GM12865 (cell line): ENCODE data around the gene CHAMP1.

Experiments
- DNase-seq: peaks from one replicate; pipeline ENCODE4 v3.0.0; 2010; ENCODE audit warnings: low read depth
- H3K4me3 ChIP-seq: 2 replicates; pipeline ENCODE4 v1.5.1; 2011; ENCODE audit warnings: mild to moderate bottlenecking, low read depth, low read length, control low read depth
- CTCF ChIP-seq: IDR thresholded peaks from 2 replicates; pipeline ENCODE4 v1.5.1; 2011; ENCODE audit warnings: low read length, control low read depth, low read depth, inconsistent platforms; ENCODE audit not compliant: insufficient read depth; ENCODE audit errors: missing control alignments

CHAMP1 gene

GRCh38 chr13:114284680-114285079, 29.6 kb upstream of the CHAMP1 start:
- no peak overlapping the region for H3K4me3 ChIP-seq
- no peak for TF ChIP-seq CTCF
- no peak for DNase-seq

GRCh38 chr13:114285166-114285808, 29.0 kb upstream of the CHAMP1 start:
- no peak for DNase-seq
- H3K4me3 ChIP-seq, result no peak overlapping the region
- TF ChIP-seq CTCF, result no peak

GRCh38 chr13:114286808-114287207, 27.5 kb upstream of the CHAMP1 start:
- no peak overlapping the region for H3K4me3 ChIP-seq

GRCh38 chr13:114288157-114288591, 26.1 kb upstream of the CHAMP1 start:
- DNase-seq, result no peak
- TF ChIP-seq CTCF, result no peak
- H3K4me3 ChIP-seq, result no peak overlapping the region

More at GRCh38 chr13:114286808-114287207, 27.5 kb upstream of the CHAMP1 start:
- TF ChIP-seq CTCF, result no peak
- DNase-seq, result no peak

GRCh38 chr13:114296448-114296847, 17.9 kb upstream of the CHAMP1 start:
- no peak overlapping the region for H3K4me3 ChIP-seq
- DNase-seq, result no peak
- no peak for TF ChIP-seq CTCF

GRCh38 chr13:114296902-114297301, 17.4 kb upstream of the CHAMP1 start:
- no peak for TF ChIP-seq CTCF
- peak; percentile 64 for DNase-seq
- no peak overlapping the region for H3K4me3 ChIP-seq

GRCh38 chr13:114298866-114299265, 15.4 kb upstream of the CHAMP1 start:
- no peak overlapping the region for H3K4me3 ChIP-seq
- no peak for TF ChIP-seq CTCF
- DNase-seq, result no peak
